AG04450 (cell line): Measurements from ENCODE around the gene GNB4. TPM values are rescaled to one million over a fixed set of nuclear protein-coding genes. Genes with fewer than 3 reads are reported as not detected.
A peak's percentile ranks its signal among the peaks of the same experiment; 100 is the strongest.

Experiments used
- CTCF ChIA-PET: fragments of 300-600, 350-600 bp; formaldehyde crosslinking; extraction: SDS; loops from one replicate; lab custom pipeline; 2022; ENCODE audit warnings: antibody characterized with exemption, inconsistent platforms; lab: Charles Lee
- POLR2A ChIA-PET: fragments of 350-600 bp; formaldehyde crosslinking; extraction: SDS; loops from one replicate; lab custom pipeline; 2021; ENCODE audit warnings: antibody characterized with exemption, inconsistent platforms; lab: Yijun Ruan, JAX
- DNase-seq: peaks from one replicate; pipeline ENCODE4 v3.0.0-alpha.2; 2011; ENCODE audit warnings: low read depth, low spot score
- H3K27ac ChIP-seq: one replicate; pipeline ENCODE4 v1.5.1; 2012; ENCODE audit warnings: low read depth, low read length, control low read depth
- H3K27me3 ChIP-seq: one replicate; pipeline ENCODE4 v1.6.0; 2012; ENCODE audit warnings: low read length; ENCODE audit not compliant: control insufficient read depth, insufficient read depth
- H3K4me3 ChIP-seq: 2 replicates; pipeline ENCODE4 v1.5.1; 2011; ENCODE audit warnings: mild to moderate bottlenecking, low read depth, low read length, control low read depth
- H3K9me3 ChIP-seq: 2 replicates; pipeline ENCODE4 v1.5.1; 2012; ENCODE audit warnings: low read length; ENCODE audit not compliant: control insufficient read depth, insufficient read depth
- polyA minus RNA-seq: library from RNA; depleted of rRNA, polyadenylated mRNA; stranded (reverse); fragments of >200 nt; gene quantifications from 2 replicates; pipeline ENCODE4 v1.2.3, GENCODE V29; 2011; rRNA and poly(A)+ RNA removed
- polyA plus RNA-seq: library from polyadenylated mRNA; depleted of rRNA; stranded (reverse); fragments of >200 nt; gene quantifications from 2 replicates; pipeline ENCODE4 v1.2.3, GENCODE V29; 2011; rRNA removed
- TF ChIP-seq, protein P1 (sequence below): IDR thresholded peaks from 2 replicates; pipeline ENCODE4 v1.5.1; 2011; ENCODE audit warnings: low read depth, low read length, control low read depth, inconsistent platforms

Gene GNB4
- polyA plus RNA-seq, result 71.6 and 88.5 TPM in 2 replicates
- polyA minus RNA-seq, result 101 and 154 TPM in 2 replicates

DNA sequence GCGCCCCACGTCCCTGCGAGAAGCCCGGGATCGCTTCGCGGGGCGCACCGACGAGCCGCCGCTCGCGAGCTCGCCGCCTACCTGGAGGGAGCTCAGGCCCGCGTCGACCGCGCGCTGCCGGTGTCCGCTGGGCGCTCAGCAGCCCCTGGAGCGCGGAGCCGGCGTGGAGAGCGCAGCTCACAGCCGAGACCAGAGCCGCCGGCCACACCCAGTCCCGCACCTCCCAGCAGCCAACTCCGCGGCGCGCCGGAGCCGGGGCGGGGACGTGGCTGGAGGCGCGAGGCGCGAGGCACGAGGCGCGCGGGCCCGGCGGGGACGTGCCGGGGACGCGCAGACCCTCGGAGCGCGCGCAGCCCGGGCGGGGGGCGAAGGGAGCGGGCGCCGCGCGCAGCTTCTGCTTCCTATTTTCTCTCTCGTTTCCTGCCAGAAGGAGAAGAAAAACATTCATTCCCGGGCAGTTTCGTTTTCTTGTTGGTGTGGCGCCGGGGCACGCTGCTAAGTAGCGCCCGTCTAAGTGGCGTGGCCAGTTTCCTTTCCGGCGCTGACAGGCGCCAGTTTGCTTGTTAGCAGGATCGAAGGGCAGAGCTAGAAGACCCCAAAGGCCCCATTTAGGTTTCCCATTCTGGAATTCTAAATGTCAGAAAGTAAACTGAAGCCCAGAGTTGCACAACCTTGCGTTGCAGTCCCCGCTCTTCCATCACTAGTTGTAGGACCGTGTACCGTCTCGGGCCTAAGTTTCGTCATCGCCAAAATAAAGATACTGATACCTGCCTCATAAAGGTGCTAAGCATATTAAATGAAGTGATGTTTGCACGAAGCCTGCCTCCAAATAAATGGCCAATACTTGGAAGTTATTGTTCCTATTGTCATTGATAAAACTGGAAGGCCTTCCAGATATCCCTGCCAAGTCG, at the start of gene GNB4:
GNB4 (minus strand) TSS at position 206 of the 911 bp plus-strand sequence. CDS start 25,270 bp downstream, outside the sequence.
- H3K9me3 ChIP-seq, result no peaks in the 10 kb centered on the region
- no peaks in the 10 kb centered on the region for H3K27me3 ChIP-seq
- H3K4me3 ChIP-seq, result peak within 1 kb of the TSS; percentile 81
- peak; percentile 43 for DNase-seq
- H3K27ac ChIP-seq, result peak within 1 kb of the TSS; percentile 94
- TF ChIP-seq, protein P1, sequence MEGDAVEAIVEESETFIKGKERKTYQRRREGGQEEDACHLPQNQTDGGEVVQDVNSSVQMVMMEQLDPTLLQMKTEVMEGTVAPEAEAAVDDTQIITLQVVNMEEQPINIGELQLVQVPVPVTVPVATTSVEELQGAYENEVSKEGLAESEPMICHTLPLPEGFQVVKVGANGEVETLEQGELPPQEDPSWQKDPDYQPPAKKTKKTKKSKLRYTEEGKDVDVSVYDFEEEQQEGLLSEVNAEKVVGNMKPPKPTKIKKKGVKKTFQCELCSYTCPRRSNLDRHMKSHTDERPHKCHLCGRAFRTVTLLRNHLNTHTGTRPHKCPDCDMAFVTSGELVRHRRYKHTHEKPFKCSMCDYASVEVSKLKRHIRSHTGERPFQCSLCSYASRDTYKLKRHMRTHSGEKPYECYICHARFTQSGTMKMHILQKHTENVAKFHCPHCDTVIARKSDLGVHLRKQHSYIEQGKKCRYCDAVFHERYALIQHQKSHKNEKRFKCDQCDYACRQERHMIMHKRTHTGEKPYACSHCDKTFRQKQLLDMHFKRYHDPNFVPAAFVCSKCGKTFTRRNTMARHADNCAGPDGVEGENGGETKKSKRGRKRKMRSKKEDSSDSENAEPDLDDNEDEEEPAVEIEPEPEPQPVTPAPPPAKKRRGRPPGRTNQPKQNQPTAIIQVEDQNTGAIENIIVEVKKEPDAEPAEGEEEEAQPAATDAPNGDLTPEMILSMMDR, result no peak
- POLR2A ChIA-PET, result interaction anchor here (0.6 to 0.8 kb wide), 2 partner anchors 12 to 106 kb away, joined by 3 to 4 read pairs; no protein-coding TSS in a partner anchor
- CTCF ChIA-PET, result no interaction called here

- TF ChIP-seq, protein P1, result no peak
- CTCF ChIA-PET, result no interaction called here
- no peak overlapping the region for H3K4me3 ChIP-seq
- POLR2A ChIA-PET, result no interaction called here
- no peak for DNase-seq
- H3K27me3 ChIP-seq, result no peaks in the 10 kb centered on the region
- no peak overlapping the region for H3K27ac ChIP-seq
- H3K9me3 ChIP-seq, result peaks cover 8% of the 10 kb centered on the region
Observed at GRCh38 chr3:179495483-179495882, 44.2 kb upstream of the GNB4 start.

DNA sequence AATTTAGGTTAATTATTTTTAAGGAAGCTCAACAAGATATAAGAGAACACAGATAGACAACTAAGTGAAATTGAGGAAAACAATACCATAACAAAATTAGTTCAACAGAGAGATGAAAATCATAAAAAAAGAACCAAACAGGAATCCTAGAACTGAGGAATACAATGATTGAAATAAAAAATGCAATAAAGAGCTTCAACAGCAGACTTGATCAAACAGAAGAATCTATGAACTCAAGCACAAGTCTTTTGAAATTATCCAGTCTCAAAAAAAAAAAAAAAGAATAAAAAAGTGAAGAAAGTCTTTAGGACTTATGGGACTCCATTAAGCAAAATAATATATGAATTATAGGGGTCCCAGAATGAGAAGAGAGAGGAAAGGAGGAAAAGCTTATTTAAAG, 42.0 kb upstream of the GNB4 start:
- TF ChIP-seq, protein P1, result no peak
- POLR2A ChIA-PET, result no interaction called here
- CTCF ChIA-PET, result no interaction called here
- no peak for DNase-seq
- H3K9me3 ChIP-seq, result peaks cover 8% of the 10 kb centered on the region
- H3K27ac ChIP-seq, result no peak overlapping the region
- H3K27me3 ChIP-seq, result no peaks in the 10 kb centered on the region
- no peak overlapping the region for H3K4me3 ChIP-seq

DNA sequence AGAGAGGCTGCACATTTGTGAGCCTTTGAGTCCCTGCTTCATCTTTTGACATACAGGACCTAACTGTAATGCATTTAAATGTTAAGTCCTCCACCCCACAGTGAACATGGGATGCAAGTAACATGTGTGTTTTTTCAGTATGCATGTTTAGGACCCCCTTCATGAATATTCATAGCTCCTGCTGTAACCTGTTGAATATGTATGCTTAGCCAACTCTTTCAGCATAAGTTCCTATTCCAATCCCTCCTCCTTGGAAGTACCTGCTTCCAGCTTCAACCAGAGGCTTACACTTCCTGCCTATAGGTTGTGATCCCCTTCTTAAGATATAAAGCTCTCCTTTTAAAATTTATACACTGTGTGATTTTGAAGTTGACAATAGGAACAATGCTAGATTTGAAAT, 36.9 kb upstream of the GNB4 start:
- H3K27ac ChIP-seq, result no peak overlapping the region
- H3K4me3 ChIP-seq, result no peak overlapping the region
- H3K9me3 ChIP-seq, result peaks cover 4% of the 10 kb centered on the region; the same call in 1 of the 2 replicates
- no peaks in the 10 kb centered on the region for H3K27me3 ChIP-seq
- ChIA-PET CTCF (no interaction called here), POLR2A (interaction anchor here (0.6 kb wide), 1 partner anchor 53 kb away, joined by 6 read pairs; no protein-coding TSS in a partner anchor)
- TF ChIP-seq, protein P1, result no peak
- no peak for DNase-seq

DNA sequence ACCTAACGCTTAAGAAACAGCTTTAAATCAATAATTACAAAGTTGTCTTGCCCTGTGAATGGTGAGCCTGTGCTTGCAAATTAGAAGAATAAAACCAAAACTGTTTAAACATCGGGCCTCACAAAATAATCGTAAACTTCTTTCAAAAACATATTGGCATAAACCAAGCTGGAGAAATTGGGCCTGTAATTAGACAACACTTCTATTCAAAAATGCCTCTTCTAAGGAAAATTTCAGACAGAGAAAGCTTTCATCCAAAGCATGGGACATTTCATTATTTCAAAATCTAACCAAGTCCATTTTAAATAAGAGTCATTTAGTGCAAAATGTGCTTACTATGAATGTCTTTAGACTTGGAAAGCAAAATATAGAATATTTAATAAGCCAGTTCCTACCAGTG, 35.5 kb upstream of the GNB4 start:
- TF ChIP-seq, protein P1, result no peak
- H3K4me3 ChIP-seq, result no peak overlapping the region
- POLR2A ChIA-PET, result no interaction called here
- H3K9me3 ChIP-seq, result no peaks in the 10 kb centered on the region
- no peaks in the 10 kb centered on the region for H3K27me3 ChIP-seq
- CTCF ChIA-PET, result no interaction called here
- no peak for DNase-seq
- H3K27ac ChIP-seq, result no peak overlapping the region
